WI38 (cell line): ENCODE measurements around the gene ZNF629.

Source experiments
- H3K4me3 ChIP-seq: 2 replicates; pipeline ENCODE4 v1.5.1; 2011; ENCODE audit warnings: low read depth, mild to moderate bottlenecking, control low read depth, low read length
- TF ChIP-seq, protein P1 (sequence below): IDR thresholded peaks from 2 replicates; pipeline ENCODE4 v1.5.1; 2012; ENCODE audit warnings: low read depth, mild to moderate bottlenecking, control low read depth, low read length

Gene ZNF629

DNA sequence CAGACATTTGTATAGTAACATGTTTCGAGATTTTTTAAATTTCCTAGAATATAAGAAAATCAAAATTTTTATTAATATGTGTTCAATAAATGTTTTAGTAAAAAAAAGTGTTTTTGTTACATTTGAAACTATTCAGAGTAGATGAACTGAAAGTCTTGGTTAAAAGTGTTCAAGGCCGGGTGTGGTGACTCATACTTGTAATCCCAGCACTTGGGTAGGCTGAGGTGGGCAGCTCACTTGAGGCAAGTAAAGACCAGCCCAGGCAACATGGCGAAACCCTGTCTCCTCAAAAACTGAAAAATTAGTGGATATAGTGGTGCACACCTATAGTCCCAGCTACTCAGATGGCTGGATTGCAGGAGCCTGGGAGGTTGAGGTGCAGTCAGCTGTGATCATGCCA, 55.6 kb downstream of the ZNF629 start:
- TF ChIP-seq, protein P1, sequence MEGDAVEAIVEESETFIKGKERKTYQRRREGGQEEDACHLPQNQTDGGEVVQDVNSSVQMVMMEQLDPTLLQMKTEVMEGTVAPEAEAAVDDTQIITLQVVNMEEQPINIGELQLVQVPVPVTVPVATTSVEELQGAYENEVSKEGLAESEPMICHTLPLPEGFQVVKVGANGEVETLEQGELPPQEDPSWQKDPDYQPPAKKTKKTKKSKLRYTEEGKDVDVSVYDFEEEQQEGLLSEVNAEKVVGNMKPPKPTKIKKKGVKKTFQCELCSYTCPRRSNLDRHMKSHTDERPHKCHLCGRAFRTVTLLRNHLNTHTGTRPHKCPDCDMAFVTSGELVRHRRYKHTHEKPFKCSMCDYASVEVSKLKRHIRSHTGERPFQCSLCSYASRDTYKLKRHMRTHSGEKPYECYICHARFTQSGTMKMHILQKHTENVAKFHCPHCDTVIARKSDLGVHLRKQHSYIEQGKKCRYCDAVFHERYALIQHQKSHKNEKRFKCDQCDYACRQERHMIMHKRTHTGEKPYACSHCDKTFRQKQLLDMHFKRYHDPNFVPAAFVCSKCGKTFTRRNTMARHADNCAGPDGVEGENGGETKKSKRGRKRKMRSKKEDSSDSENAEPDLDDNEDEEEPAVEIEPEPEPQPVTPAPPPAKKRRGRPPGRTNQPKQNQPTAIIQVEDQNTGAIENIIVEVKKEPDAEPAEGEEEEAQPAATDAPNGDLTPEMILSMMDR: no peak
- H3K4me3 ChIP-seq: no peak overlapping the region

GRCh38 chr16:30728899-30729672, 57.9 kb downstream of the ZNF629 start:
- TF ChIP-seq, protein P1: no peak
- H3K4me3 ChIP-seq: no peak overlapping the region
